Upper lobe of left lung (tissue), 6 donors: ENCODE results near the gene TIRAP. TPM values are rescaled to one million over a fixed set of nuclear protein-coding genes. Genes with fewer than 3 reads are reported as not detected.

Experiments
- ATAC-seq, 2 donors: fragments of 200-7000 bp; cut with Tn5 transposase; one replicate each; pipeline ENCODE4 v1.9.1; 2022; ENCODE audit warnings: mild to moderate bottlenecking in 2 of 2, moderate library complexity in 2 of 2; ENCODE audit not compliant: low FRiP score in 2 of 2
- DNase-seq, 2 donors: peaks; one replicate each; pipeline ENCODE4 v3.0.0-alpha.2; 2019 to 2020
- H3K27ac ChIP-seq, 4 donors: fragments of 200-600 bp; sonication (generic); one replicate each; pipeline ENCODE4 v1.5.1; 2016 to 2019
- H3K27me3 ChIP-seq, 4 donors: fragments of 200-600 bp; sonication (generic); one replicate each; pipeline ENCODE4 v1.5.1; 2017 to 2019
- H3K36me3 ChIP-seq, 4 donors: fragments of 200-600 bp; sonication (generic); one replicate each; pipeline ENCODE4 v1.5.1; 2016 to 2019
- H3K4me1 ChIP-seq, 4 donors: fragments of 200-600 bp; sonication (generic); one replicate each; pipeline ENCODE4 v1.5.1; 2018 to 2019
- H3K4me3 ChIP-seq, 4 donors: fragments of 200-600 bp; sonication (generic); one replicate each; pipeline ENCODE4 v1.5.1; 2017 to 2019; ENCODE audit warnings: mild to moderate bottlenecking in 2 of 4, moderate library complexity in 1 of 4
- H3K9me3 ChIP-seq, 4 donors: fragments of 200-600 bp; sonication (generic); one replicate each; pipeline ENCODE4 v1.5.1; 2018 to 2019
- CTCF ChIP-seq, 6 experiments: fragments of 450-650 bp in 4 of 6; fragments of 200-600 bp in 2 of 6; sonication (generic) in 2 of 6; IDR thresholded peaks; one replicate each; pipeline ENCODE4 v1.5.1; 2016 to 2019; ENCODE audit warnings: antibody characterized with exemption in 6 of 6
- EP300 ChIP-seq, 4 donors: sonication (generic); formaldehyde crosslinking; IDR thresholded peaks; one replicate each; pipeline ENCODE4 v1.5.1; 2017; ENCODE audit warnings: antibody characterized with exemption in 4 of 4, control low read depth in 2 of 4
- POLR2A ChIP-seq, 4 donors: fragments of 450-650 bp; IDR thresholded peaks; one replicate each; pipeline ENCODE4 v1.5.1; 2016 to 2017; ENCODE audit warnings: antibody characterized with exemption in 4 of 4, mild to moderate bottlenecking in 2 of 4
- POLR2AphosphoS5 ChIP-seq, 2 donors: sonication (generic); formaldehyde crosslinking; IDR thresholded peaks; one replicate each; pipeline ENCODE4 v1.5.1; 2017; ENCODE audit warnings: antibody characterized with exemption in 2 of 2
- WGBS, 2 donors: methylation state at CpG; one replicate each; pipeline ENCODE4 v1.1.5; 2017 to 2018; 5-methylcytosine and 5-hydroxymethylcytosine counted together
- total RNA-seq, 6 donors: library from RNA; depleted of rRNA in 4 of 6; stranded (reverse); fragments of >200 nt in 4 of 6; gene quantifications; one replicate each; pipeline versions ENCODE4 v1.1.0 to v1.2.1, GENCODE V29; 2016 to 2021
- donor health status: DM: no; HTN: no; CAD: no; lungs with moderate emphysema.
- donor health status: DM: no; HTN: yes; CAD: no; lungs with severe emphysema.

Gene TIRAP
- total RNA-seq, result 10 to 100 TPM in 4 of 6 donors, 1 to 10 TPM in 2; 9.3 to 14.8 (median 11.6) TPM

DNA sequence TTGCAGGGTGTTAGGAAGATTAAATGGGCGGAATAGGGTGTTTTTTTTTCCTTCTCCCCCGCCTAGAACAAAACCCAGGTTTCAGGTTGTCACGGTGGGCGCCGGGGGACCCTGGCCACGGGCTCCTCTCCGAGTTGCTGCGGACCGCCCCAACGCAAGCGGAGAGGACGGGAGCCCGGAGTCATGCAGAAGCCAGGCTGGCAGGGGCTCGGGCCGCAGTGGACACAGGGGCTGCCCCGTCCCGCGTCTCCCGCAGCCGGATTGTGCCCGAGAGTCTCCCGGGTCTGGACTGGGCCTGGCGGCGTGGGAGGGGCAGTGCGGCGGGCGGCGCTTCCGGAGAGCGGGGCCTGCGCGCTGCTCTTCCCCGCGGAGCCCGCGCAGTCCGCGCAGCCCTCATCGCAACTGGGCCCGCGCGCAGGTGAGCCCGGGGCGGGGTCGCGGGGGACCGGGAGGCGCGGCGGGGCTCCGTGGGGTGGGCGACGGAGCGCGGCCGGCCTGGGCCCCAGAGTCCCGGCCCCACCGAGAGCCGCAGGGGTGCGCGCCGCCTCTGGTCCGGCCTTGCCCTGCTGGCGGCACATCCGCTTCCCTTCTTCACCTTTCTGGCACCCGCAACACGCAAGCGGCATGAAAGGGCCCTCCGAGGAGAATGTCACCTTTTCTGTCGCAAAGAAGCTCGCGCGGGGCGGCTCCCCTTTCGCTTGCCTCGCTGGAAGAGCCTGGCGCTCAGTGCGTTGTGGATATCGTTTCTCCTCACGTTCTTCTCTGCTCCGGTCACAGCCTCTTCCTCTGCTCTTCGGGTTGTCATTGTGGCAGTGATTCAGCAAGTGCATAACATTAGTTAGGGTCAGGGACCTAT lies at the start of gene TIRAP:
TSS of gene TIRAP (plus strand) at position 358 of the 856 bp plus-strand sequence. CDS start 7,802 bp downstream, outside the sequence.
- DNase-seq (peak; percentile 74 to 94), ATAC-seq (peak; percentile 81 to 94)
- peak within 1 kb of the TSS; percentile 89 to 98 (median 92) for H3K27ac ChIP-seq
- TF ChIP-seq CTCF (IDR thresholded peaks at IDR 0.05) (peak in 5 of 6 experiments; percentile 20 to 71 (median 55)), POLR2A (IDR thresholded peaks at IDR 0.05) (peak in 2 of 4 donors; percentile 68 to 71), POLR2AphosphoS5 (IDR thresholded peaks at IDR 0.05) (peak in 1 of 2 donors; percentile 53), EP300 (IDR thresholded peaks at IDR 0.05) (no peak)
- 0 to 3% methylated on average over 8 to 59 of the region's 82 CpGs for whole genome bisulfite sequencing, 2 donors
- H3K4me1 ChIP-seq, result peaks cover 26 to 48% (median 37%) of the 10 kb centered on the region in 4 donors
- H3K9me3 ChIP-seq, result no peaks in the 10 kb centered on the region
- H3K4me3 ChIP-seq, result peak within 1 kb of the TSS; percentile 53 to 82 (median 70)
- H3K27me3 ChIP-seq, result no peaks in the 10 kb centered on the region
- H3K36me3 ChIP-seq, result no peaks in the 10 kb centered on the region

DNA sequence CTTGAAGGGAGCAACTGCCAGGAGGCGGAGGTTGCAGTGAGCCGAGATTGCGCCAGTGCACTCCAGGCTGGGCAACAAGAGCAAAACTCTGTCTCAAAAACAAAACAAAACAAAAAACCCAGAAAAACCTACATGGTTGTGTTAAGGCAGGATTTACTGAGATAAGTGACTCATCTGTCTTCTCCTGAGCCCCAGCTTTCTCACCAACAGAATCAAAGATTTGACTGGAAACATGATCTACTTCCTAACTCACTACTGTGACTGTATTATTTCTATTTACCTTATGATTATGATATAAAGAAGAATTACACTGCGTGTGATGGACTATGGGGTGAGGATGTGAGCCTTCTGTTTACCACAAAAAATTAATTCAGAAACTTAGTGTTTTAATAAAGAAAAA lies 49.5 kb upstream of the TIRAP start:
- H3K4me1 ChIP-seq, result peaks cover 11 to 14% (median 12%) of the 10 kb centered on the region in 4 donors
- peaks cover 0 to 33% (median 14%) of the 10 kb centered on the region in 4 donors for H3K36me3 ChIP-seq
- WGBS, 2 donors, result 87 to 98% methylated on average over 4 of the region's 4 CpGs
- no peak overlapping the region for H3K4me3 ChIP-seq
- no peaks in the 10 kb centered on the region for H3K27me3 ChIP-seq
- no peak for ATAC-seq
- no peak for DNase-seq
- H3K9me3 ChIP-seq, result no peaks in the 10 kb centered on the region
- no peak overlapping the region for H3K27ac ChIP-seq
- TF ChIP-seq POLR2A (IDR thresholded peaks at IDR 0.05) (no peak), POLR2AphosphoS5 (IDR thresholded peaks at IDR 0.05) (no peak), CTCF (IDR thresholded peaks at IDR 0.05) (no peak), EP300 (IDR thresholded peaks at IDR 0.05) (no peak)

DNA sequence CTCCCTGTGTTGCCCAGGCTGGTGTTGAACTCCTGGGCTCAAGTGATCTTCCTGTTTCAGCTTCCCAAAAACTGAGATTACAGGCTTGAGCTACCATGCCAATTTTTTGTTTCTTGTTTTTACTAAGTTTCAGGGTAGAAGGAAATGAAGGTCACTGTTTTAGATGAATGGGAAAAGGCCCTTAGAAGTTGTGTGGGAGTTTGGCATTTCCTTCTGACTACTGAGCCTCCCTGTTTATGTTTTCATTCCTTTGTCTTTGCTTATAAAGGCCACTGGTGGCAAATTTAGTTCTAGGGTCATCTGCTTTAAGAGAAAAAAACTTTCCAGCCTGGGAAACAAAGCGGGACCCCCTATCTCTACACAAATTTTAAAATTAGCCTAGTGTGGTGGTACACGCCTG lies 36.3 kb upstream of the TIRAP start:
- H3K4me1 ChIP-seq, result no peaks in the 10 kb centered on the region
- H3K27me3 ChIP-seq, result no peaks in the 10 kb centered on the region
- H3K4me3 ChIP-seq, result no peak overlapping the region
- H3K36me3 ChIP-seq, result peaks cover 15 to 55% (median 26%) of the 10 kb centered on the region in 4 donors
- no peak for DNase-seq
- ATAC-seq, result no peak
- TF ChIP-seq EP300 (IDR thresholded peaks at IDR 0.05) (no peak), CTCF (IDR thresholded peaks at IDR 0.05) (no peak), POLR2A (IDR thresholded peaks at IDR 0.05) (no peak), POLR2AphosphoS5 (IDR thresholded peaks at IDR 0.05) (no peak)
- H3K27ac ChIP-seq, result no peak overlapping the region
- 77 to 78% methylated on average over 2 of the region's 2 CpGs for WGBS, 2 donors
- no peaks in the 10 kb centered on the region for H3K9me3 ChIP-seq

DNA sequence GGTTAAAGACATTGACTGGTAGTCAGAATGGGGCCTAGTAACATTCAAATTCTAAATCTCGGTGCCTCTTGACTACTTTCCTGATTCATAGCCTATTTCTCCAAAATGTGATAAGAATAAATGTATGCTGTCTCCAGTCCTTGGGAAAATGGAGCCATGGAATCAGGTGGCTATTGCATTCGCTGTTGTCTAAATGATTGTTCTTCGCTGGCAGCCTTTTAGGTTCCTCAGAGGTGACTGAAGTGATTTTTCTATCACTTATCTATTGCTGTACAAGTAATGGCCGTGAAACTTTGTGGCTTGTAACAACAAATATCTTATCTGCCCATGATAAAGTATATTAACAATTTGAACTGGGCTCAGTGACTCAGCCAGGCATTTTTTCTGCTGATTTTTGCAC lies 29.6 kb upstream of the TIRAP start:
- H3K36me3 ChIP-seq, result peaks cover 9 to 60% (median 38%) of the 10 kb centered on the region in 4 donors
- no peaks in the 10 kb centered on the region for H3K9me3 ChIP-seq
- no peak for TF ChIP-seq CTCF (IDR thresholded peaks at IDR 0.05)
- TF ChIP-seq POLR2A (IDR thresholded peaks at IDR 0.05), result no peak
- TF ChIP-seq EP300 (IDR thresholded peaks at IDR 0.05), result no peak
- no peak for TF ChIP-seq POLR2AphosphoS5 (IDR thresholded peaks at IDR 0.05)
- no peak overlapping the region for H3K27ac ChIP-seq
- ATAC-seq (no peak), DNase-seq (no peak)
- WGBS, 2 donors, result 86 to 95% methylated on average over 4 of the region's 4 CpGs
- no peak overlapping the region for H3K4me3 ChIP-seq
- H3K27me3 ChIP-seq, result no peaks in the 10 kb centered on the region
- no peaks in the 10 kb centered on the region for H3K4me1 ChIP-seq
